Fibroblast of villous mesenchyme (primary cell): ENCODE results near the gene DNA2. TPM values are rescaled to one million over a fixed set of nuclear protein-coding genes. Genes with fewer than 3 reads are reported as not detected.
"Not testable (repeated sequence)": the region's sequence is repeated elsewhere in the genome, so short reads cannot be mapped to it uniquely, and the experiment has no call there.

ENCODE experiments used
- DNase-seq: peaks from one replicate; pipeline ENCODE4 v3.0.0-alpha.2; 2010; ENCODE audit warnings: low read depth
- H3K4me3 ChIP-seq: 2 replicates; pipeline ENCODE4 v1.5.1; 2011; ENCODE audit warnings: low read depth, mild to moderate bottlenecking, low read length
- total RNA-seq: library from RNA; depleted of rRNA; stranded (reverse); fragments of >200 nt; gene quantifications from 2 replicates; pipeline ENCODE4 v1.2.3, GENCODE V29; 2012
- TF ChIP-seq, protein P1 (sequence below): IDR thresholded peaks from 2 replicates; pipeline ENCODE4 v1.5.1; 2012; ENCODE audit warnings: low read depth, mild to moderate bottlenecking, low read length; ENCODE audit not compliant: insufficient read depth

The DNA2 gene
- total RNA-seq, 1 donor, result 13.0 TPM

DNA sequence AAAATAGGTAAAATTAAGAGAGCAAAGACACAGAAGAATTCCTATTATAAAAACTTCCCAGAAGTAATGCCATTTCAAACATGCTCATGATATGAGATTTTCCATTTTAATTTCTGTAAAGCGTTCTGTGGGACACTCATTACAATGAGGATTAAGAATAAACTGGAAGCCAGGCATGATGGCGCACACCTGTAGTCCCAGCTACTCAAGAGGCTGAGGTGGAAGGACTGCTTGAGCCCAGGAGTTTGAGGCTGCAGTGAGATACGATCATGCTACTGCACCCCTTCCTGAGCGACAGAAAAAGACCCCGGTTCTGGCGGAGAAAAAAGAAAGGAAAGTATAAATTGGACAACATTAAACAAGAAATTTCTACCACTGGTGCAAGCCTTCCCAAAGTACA lies 1.5 kb downstream of the DNA2 start:
- no peak for DNase-seq
- TF ChIP-seq, protein P1, sequence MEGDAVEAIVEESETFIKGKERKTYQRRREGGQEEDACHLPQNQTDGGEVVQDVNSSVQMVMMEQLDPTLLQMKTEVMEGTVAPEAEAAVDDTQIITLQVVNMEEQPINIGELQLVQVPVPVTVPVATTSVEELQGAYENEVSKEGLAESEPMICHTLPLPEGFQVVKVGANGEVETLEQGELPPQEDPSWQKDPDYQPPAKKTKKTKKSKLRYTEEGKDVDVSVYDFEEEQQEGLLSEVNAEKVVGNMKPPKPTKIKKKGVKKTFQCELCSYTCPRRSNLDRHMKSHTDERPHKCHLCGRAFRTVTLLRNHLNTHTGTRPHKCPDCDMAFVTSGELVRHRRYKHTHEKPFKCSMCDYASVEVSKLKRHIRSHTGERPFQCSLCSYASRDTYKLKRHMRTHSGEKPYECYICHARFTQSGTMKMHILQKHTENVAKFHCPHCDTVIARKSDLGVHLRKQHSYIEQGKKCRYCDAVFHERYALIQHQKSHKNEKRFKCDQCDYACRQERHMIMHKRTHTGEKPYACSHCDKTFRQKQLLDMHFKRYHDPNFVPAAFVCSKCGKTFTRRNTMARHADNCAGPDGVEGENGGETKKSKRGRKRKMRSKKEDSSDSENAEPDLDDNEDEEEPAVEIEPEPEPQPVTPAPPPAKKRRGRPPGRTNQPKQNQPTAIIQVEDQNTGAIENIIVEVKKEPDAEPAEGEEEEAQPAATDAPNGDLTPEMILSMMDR, result no peak
- peak overlapping the region; percentile 83 for H3K4me3 ChIP-seq

DNA sequence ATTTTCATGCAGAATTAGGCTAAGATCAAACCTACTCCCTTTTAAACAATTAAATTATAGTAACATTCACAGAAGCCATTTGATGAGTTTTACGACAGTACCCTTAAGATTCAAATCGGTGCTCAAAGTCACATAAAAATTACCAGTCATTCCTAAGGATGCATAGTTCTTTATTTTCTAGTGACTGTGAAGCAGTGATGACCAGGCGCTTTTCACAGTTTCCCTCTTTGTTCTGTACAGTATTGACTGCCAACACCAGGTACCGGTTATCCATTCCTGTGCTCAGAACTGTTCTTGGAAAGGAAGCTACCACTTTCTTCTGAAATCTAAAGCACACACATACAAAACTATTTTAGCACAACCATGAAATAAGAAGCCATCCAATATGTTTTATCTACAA lies 1.9 kb downstream of the DNA2 start:
- no peak overlapping the region for H3K4me3 ChIP-seq
- DNase-seq, result no peak
- TF ChIP-seq, protein P1, result no peak

DNA sequence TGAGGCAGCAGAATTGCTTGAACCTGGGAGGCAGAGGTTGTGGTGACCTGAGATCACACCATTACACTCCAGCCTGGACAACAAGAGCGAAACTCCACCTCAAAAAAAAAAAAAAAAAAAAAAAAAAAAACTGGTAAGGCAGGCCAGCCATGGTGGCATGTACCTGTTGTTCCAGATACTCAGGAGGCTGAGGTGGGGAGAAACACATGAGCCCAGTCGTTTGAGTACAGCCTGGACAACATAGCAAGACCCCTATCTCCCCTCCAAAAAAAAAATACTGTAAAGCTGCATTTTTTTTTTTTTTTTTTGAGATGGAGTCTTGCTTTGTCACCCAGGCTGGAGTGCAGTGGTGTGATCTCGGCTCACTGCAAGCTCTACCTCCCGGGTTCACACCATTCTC lies 7.0 kb downstream of the DNA2 start:
- DNase-seq, H3K4me3 ChIP-seq: not testable (repeated sequence)

DNA sequence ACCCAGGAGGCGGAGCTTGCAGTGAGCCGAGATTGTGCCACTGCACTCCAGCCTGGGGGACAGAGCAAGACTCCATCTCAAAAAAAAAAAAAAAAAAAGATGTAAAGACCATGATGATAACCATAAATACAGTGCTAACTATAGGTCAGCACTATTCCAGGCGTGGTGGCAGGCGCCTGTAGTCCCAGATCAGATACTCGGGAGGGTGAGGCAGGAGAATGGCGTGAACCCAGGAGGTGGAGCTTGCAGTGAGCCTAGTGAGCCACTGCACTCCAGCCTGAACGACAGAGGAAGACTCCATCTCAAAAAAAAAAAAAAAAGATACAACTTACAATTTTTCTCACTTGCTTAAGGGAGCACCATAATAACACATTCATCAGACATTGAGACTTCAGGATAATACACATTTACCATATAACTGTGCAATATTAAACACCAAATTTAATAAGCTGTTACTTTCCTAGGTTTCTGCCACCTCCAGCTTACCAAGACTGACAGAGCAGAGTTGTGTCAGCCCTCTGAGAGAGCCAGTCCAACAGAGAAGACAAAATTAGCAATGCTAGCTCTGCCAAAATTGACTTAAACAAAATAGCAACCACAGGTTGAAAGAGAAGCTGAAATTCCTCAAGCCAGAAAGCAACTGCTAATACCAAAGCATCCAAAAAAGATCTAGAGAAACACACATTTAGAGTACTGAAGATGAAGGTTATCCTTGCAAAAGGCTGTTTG lies 8.2 kb downstream of the DNA2 start:
- no peak overlapping the region for H3K4me3 ChIP-seq
- DNase-seq, result no peak
- TF ChIP-seq, protein P1, result no peak

DNA sequence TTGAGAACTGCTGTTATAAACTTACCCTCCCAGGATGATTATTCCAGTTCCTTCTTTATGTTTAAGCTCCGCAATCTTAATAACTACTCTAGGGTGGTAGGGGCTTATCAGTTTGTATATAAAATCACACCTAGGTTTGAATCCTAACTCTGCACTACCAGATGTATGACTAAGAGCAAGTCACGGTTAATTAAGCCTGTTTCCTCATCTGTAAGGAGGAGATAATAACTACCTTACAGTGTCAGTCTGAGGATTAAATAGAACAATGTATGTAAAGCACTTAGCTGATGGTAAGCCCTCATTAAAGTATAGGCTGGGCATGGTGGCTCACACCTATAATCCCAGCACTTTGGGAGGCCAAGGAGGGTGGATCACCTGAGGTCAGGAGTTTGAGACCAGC lies 9.2 kb downstream of the DNA2 start:
- TF ChIP-seq, protein P1, result no peak
- no peak overlapping the region for H3K4me3 ChIP-seq
- no peak for DNase-seq

DNA sequence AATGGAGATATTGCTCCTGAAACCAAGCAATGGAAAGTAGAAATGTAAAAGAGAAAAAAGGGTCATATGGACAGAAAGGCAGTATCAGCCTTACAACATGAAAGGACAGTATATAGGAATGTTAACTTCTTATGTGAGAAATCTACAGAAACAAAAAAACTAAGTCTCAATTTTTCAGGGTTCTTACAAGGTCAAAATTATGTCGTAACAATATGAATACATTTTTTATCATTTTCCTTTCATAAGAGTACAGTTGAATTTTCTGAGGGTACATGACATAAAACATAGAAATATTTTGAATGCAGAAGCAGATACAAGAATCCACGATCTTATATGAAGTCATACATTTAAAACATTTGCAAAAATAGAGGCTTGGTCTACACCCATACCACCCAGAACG lies 10.7 kb downstream of the DNA2 start:
- no peak for DNase-seq
- no peak overlapping the region for H3K4me3 ChIP-seq
- TF ChIP-seq, protein P1, result no peak

DNA sequence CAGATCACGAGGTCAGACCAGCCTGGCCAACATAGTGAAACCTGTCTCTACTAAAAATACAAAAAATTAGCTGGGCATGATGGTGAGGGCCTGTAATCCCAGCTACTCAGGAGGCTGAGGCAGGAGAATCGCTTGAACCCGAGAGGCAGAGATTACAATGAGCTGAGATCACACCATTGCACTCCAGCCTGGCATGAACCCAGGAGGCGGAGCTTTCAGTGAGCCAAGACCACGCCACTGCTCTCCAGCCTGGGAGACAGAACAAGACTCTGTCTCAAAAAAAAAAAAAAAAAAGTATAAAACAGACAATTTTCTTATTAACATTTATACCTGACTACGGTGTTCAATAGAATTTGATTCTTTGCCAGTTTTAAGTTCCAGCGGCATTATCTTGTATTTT lies 22.1 kb downstream of the DNA2 start:
- peak; percentile 13 for DNase-seq
- not testable (repeated sequence) for H3K4me3 ChIP-seq

DNA sequence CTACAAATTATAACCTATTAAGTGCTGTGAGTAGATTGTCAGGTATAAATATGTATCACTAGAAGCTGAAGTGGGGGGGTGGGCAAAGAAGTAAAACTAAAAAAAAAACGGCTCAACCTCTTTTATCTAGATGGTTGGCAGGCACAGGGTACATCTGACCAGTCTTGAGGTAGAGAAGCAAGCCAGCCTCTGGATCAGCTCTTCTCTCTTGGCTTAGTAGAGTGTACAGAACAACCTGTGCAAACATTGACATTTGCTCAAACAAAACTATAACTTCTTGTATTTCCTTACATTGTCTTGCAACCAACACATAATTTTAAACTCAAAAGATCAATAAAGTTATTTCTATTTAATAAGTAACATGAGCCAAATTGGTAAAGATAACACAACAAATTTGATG lies 25.6 kb downstream of the DNA2 start:
- no peak overlapping the region for H3K4me3 ChIP-seq
- TF ChIP-seq, protein P1, result no peak
- DNase-seq, result no peak
